BJ (cell line): Measurements from ENCODE around the gene CDK15. TPM values are rescaled to one million over a fixed set of nuclear protein-coding genes. Genes with fewer than 3 reads are reported as not detected.
"Not testable (repeated sequence)": the region's sequence is repeated elsewhere in the genome, so short reads cannot be mapped to it uniquely, and the experiment has no call there.

Experiments used
- CTCF ChIA-PET: fragments of 350-600 bp; formaldehyde crosslinking; extraction: SDS; loops from one replicate; lab custom pipeline; 2021; ENCODE audit warnings: antibody characterized with exemption, inconsistent platforms; lab: Yijun Ruan, JAX
- POLR2A ChIA-PET: fragments of 300-600 bp; sonication (Branson Sonifier 250); formaldehyde crosslinking; extraction: SDS; loops from one replicate; lab custom pipeline; 2021; ENCODE audit warnings: antibody characterized with exemption; lab: Charles Lee
- DNase-seq: peaks from one replicate; pipeline ENCODE4 v3.0.0-alpha.2; 2011; ENCODE audit warnings: low read depth
- H3K27me3 ChIP-seq: 2 replicates; pipeline ENCODE4 v1.6.0; 2011; ENCODE audit warnings: low read length; ENCODE audit not compliant: control insufficient read depth, insufficient read depth
- H3K36me3 ChIP-seq: 2 replicates; pipeline ENCODE4 v1.5.1; 2011; ENCODE audit warnings: low read length; ENCODE audit not compliant: control insufficient read depth, insufficient read depth
- H3K4me3 ChIP-seq: 2 replicates; pipeline ENCODE4 v1.5.1; 2011; ENCODE audit warnings: low read depth, mild to moderate bottlenecking, control low read depth, low read length
- CTCF ChIP-seq: IDR thresholded peaks from 2 replicates; pipeline ENCODE4 v1.5.1; 2011; ENCODE audit warnings: low read depth, mild to moderate bottlenecking, control low read depth, inconsistent platforms, low read length, moderate library complexity; ENCODE audit not compliant: insufficient read depth
- polyA plus RNA-seq: library from polyadenylated mRNA; depleted of rRNA; stranded (reverse); fragments of >200 nt; gene quantifications from 2 replicates; pipeline ENCODE4 v1.2.3, GENCODE V29; 2011

Gene CDK15
- polyA plus RNA-seq, 1 experiment, result 8.2 TPM

GRCh38 chr2:201840726-201841125 lies 34.4 kb downstream of the CDK15 start:
- POLR2A ChIA-PET, result no interaction called here
- no peaks in the 10 kb centered on the region for H3K27me3 ChIP-seq
- DNase-seq, result no peak
- H3K36me3 ChIP-seq, result no peaks in the 10 kb centered on the region
- TF ChIP-seq CTCF, result no peak
- H3K4me3 ChIP-seq, result no peak overlapping the region
- CTCF ChIA-PET, result no interaction called here

GRCh38 chr2:201842131-201842860 lies 36.0 kb downstream of the CDK15 start:
- no peaks in the 10 kb centered on the region for H3K27me3 ChIP-seq
- no peak for TF ChIP-seq CTCF
- CTCF ChIA-PET, result no interaction called here
- no peak for DNase-seq
- POLR2A ChIA-PET, result no interaction called here
- H3K36me3 ChIP-seq, result no peaks in the 10 kb centered on the region
- no peak overlapping the region for H3K4me3 ChIP-seq

- H3K4me3 ChIP-seq, H3K27me3 ChIP-seq, H3K36me3 ChIP-seq, DNase-seq, POLR2A ChIA-PET: not testable (repeated sequence)
- CTCF ChIA-PET, result interaction anchor here (0.6 to 1.4 kb wide), 3 partner anchors 10 to 405 kb away, joined by 3 to 6 read pairs (median 4); no protein-coding TSS in a partner anchor
Measured at GRCh38 chr2:201844922-201845321, 38.6 kb downstream of the CDK15 start.

- TF ChIP-seq CTCF, result no peak
- CTCF ChIA-PET, result interaction anchor here (0.7 to 0.8 kb wide), 2 partner anchors 27 to 39 kb away, joined by 3 read pairs; no protein-coding TSS in a partner anchor
- POLR2A ChIA-PET, result no interaction called here
- Histone ChIP-seq H3K27me3 (no peaks in the 10 kb centered on the region), H3K4me3 (no peak overlapping the region), H3K36me3 (no peaks in the 10 kb centered on the region)
- no peak for DNase-seq
Measured at GRCh38 chr2:201847481-201847880, 41.1 kb downstream of the CDK15 start.

GRCh38 chr2:201852462-201852861 lies 46.1 kb downstream of the CDK15 start:
- Histone ChIP-seq H3K27me3 (no peaks in the 10 kb centered on the region), H3K4me3 (no peak overlapping the region), H3K36me3 (no peaks in the 10 kb centered on the region)
- ChIA-PET CTCF (interaction anchor here (2.1 kb wide), 1 partner anchor 183 kb away, joined by 5 read pairs; no protein-coding TSS in a partner anchor), POLR2A (no interaction called here)
- DNase-seq, result no peak
- TF ChIP-seq CTCF, result no peak
